Activated T-helper 9 cell treated with anti-CD3 and anti-CD28 coated beads, Interleukin-2, amount 50 U/mL, for 16 hours (primary cell): Measurements from ENCODE around the gene SAP30BP.

Experiments
- DNase-seq: peaks from one replicate; pipeline ENCODE4 v3.0.0-alpha.2; 2020; ENCODE audit warnings: low read depth

The SAP30BP gene

GRCh38 chr17:75719732-75720131, 52.6 kb downstream of the SAP30BP start:
- no peak for DNase-seq

- peak; percentile 36 for DNase-seq
Observed at GRCh38 chr17:75720656-75721462, 53.7 kb downstream of the SAP30BP start, which contains the start of gene ITGB4. Gene ITGB4, plus strand, starts transcription at chr17:75721459. Its CDS starts 3,245 bp downstream, at chr17:75724704.

GRCh38 chr17:75721463-75722011, 54.4 kb downstream of the SAP30BP start:
- no peak for DNase-seq

GRCh38 chr17:75722076-75722475, 54.9 kb downstream of the SAP30BP start:
- no peak for DNase-seq

- DNase-seq = no peak
Observed at GRCh38 chr17:75722542-75723095, 55.5 kb downstream of the SAP30BP start.

GRCh38 chr17:75723171-75723930, 56.2 kb downstream of the SAP30BP start:
- no peak for DNase-seq

- no peak for DNase-seq
Observed at GRCh38 chr17:75724016-75725003, 57.2 kb downstream of the SAP30BP start.

- no peak for DNase-seq
Observed at GRCh38 chr17:75725504-75725903, 58.4 kb downstream of the SAP30BP start.

GRCh38 chr17:75727391-75727790, 60.3 kb downstream of the SAP30BP start:
- no peak for DNase-seq

- DNase-seq = no peak
Observed at GRCh38 chr17:75729351-75729750, 62.2 kb downstream of the SAP30BP start.

- no peak for DNase-seq
Observed at GRCh38 chr17:75730065-75730464, 62.9 kb downstream of the SAP30BP start.

GRCh38 chr17:75731086-75731715, 64.1 kb downstream of the SAP30BP start:
- DNase-seq = no peak

GRCh38 chr17:75731716-75732498, 64.8 kb downstream of the SAP30BP start:
- DNase-seq = no peak

- no peak for DNase-seq
Observed at GRCh38 chr17:75733471-75733870, 66.3 kb downstream of the SAP30BP start.

GRCh38 chr17:75734674-75735294, 67.6 kb downstream of the SAP30BP start:
- DNase-seq = no peak

GRCh38 chr17:75736173-75736835, 69.2 kb downstream of the SAP30BP start:
- DNase-seq = no peak

GRCh38 chr17:75737133-75737962, 70.2 kb downstream of the SAP30BP start:
- DNase-seq = no peak

GRCh38 chr17:75738218-75738802, 71.2 kb downstream of the SAP30BP start:
- no peak for DNase-seq
